NT2/D1 (cell line): ENCODE data around the gene ROBO1.

ENCODE experiments used
- SUZ12 ChIP-seq: IDR thresholded peaks from 2 replicates; pipeline ENCODE4 v1.6.1; 2011; ENCODE audit not compliant: insufficient read length, insufficient read depth; ENCODE audit errors: extremely low read depth
- YY1 ChIP-seq: IDR thresholded peaks from 2 replicates; pipeline ENCODE4 v1.6.1; 2011; ENCODE audit not compliant: insufficient read length, insufficient read depth
- ZNF274 ChIP-seq: IDR thresholded peaks from 2 replicates; pipeline ENCODE4 v1.6.1; 2011; ENCODE audit warnings: mild to moderate bottlenecking, low read depth, low read length

DNA sequence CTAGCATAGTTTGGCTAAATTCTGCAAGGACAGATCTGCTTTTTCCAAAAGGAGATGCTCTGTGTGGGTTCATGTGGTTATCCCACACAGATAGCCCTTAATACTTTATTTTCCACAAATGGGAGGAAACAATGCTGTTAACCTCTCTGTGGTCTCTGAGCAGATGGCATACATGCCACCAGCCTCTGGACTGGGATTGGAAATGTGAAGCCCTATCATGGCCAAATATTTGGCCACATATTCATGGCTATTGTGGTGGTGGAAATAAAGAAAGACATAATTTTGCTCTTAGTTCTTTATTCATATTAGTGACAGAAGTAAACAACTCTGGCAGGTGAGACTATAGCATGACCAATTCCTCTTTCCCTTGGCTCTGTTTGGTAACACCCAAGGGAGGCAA is 726.2 kb downstream of the ROBO1 start:
- TF ChIP-seq SUZ12 = no peak
- no peak for TF ChIP-seq ZNF274
- no peak for TF ChIP-seq YY1
